ENCODE results near the gene ETV4.

Gene ETV4

DNA sequence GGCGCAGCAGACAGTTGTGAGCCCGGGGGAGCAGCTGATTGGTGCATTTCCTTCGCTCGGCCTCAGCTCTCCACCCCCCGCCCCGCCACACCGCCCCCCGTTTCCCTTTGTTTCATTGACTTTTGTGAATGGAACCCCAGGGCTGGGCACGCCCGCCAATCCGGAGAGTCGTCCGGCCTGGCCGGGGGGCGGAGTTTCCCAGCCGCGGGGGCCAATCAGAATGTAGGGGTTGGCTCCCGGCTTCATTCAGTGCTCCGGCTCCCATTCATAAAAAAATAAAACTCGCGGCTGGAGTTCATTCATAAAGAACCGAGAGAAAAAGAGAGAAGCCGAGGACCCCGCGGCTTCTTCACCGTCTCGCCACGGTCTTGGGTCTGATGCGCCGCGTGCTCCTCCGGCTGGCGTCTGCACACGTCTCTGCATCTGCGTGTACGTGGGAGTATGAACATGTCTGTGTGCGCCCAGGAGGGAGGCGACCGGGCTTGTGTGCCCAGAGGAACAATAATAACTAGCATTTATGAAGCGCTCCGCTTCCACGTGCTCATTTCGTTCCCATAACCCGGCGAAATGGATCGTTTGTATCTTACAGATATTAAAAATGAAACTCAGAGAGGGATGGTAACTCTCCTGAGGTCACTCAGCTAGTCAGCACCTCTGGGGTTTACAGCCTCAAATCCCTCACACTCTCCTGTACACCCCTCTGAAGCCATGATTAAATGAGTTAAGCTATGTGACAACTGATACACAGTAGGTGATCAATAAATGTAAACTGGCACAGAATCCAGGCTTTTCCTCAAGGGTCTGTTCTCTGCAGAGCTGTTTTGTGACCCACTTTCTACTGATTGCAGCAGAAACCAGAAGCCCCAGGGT lies at the start of gene ETV4:
ETV4 (minus strand) TSS at position 22 of the 870 bp plus-strand sequence. CDS start 723 bp downstream, outside the sequence.
- H3K4me1 ChIP-seq (ENCODE audit: control insufficient read depth, insufficient read depth, low read length) = peaks cover 24% of the 10 kb centered on the region
- H3K9me3 ChIP-seq (ENCODE audit: control insufficient read depth, insufficient read depth, low read length) = no peaks in the 10 kb centered on the region
- H3K27ac ChIP-seq (ENCODE audit: low read length) = no peak within 1 kb of the TSS
- H3K36me3 ChIP-seq (ENCODE audit: control insufficient read depth, insufficient read depth, low read length) = no peaks in the 10 kb centered on the region
- no CpG with 5 or more reads among the region's 46 CpGs for WGBS (ENCODE audit: insufficient coverage, insufficient read length)
- H3K27me3 ChIP-seq (ENCODE audit: control insufficient read depth, insufficient read depth, low read length) = peaks cover 6% of the 10 kb centered on the region; the same call in 1 of the 2 replicates
- DNase-seq (ENCODE audit: low read depth, low spot score) = peak; percentile 77
- H3K4me3 ChIP-seq (ENCODE audit: low read length) = peak within 1 kb of the TSS; percentile 69

- no peak overlapping the region for H3K4me3 ChIP-seq (ENCODE audit: low read length)
- DNase-seq (ENCODE audit: low read depth, low spot score) = no peak
Observed at GRCh38 chr17:43595466-43595865, 49.3 kb upstream of the ETV4 start.

DNA sequence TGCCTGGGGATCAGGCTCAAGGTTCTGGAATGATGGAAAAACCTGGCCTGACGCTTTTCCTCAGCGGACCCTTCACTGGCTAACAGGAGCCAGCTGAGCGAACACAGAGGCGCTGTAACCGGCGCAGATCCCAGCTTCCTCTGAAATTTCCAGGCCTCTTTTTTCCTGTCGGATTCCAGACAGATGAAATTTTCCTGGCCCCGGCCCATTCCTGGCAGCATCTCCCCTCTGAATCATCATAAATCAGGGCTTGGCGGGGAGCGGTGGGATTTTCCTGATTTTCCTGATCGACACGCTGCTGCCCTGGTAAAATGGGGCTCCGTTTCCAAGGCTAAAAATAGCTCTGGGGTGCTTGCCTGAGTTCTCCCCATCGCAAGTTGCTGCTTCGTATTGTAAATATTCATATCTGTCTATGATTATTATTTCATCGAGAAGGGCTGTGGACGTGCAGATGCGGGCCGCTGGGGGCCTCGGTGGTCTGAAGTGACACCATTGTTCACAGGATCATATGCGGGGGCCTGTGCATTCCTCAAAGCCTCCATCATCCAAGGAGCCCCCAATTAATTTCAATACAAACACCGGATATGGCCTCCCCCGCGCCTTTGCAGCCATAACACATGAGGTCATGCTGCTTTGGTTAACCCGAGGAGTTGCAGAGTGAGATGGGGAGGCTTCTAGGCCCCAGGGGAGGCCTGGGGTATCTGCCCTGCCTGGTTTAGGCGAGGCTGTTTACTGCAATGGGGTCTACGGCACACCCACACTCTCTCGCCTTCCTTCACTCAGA lies 45.8 kb upstream of the ETV4 start:
- Histone ChIP-seq H3K36me3 (ENCODE audit: control insufficient read depth, insufficient read depth, low read length) (no peaks in the 10 kb centered on the region), H3K4me1 (ENCODE audit: control insufficient read depth, insufficient read depth, low read length) (no peaks in the 10 kb centered on the region; the same call in 1 of the 2 replicates), H3K27me3 (ENCODE audit: control insufficient read depth, insufficient read depth, low read length) (no peaks in the 10 kb centered on the region), H3K27ac (ENCODE audit: low read length) (no peak overlapping the region), H3K9me3 (ENCODE audit: control insufficient read depth, insufficient read depth, low read length) (no peaks in the 10 kb centered on the region), H3K4me3 (ENCODE audit: low read length) (no peak overlapping the region)
- WGBS (ENCODE audit: insufficient coverage, insufficient read length) = no CpG with 5 or more reads among the region's 28 CpGs
- DNase-seq (ENCODE audit: low read depth, low spot score) = no peak

More at GRCh38 chr17:43595466-43595865, 49.3 kb upstream of the ETV4 start:
- no CpG with 5 or more reads among the region's 4 CpGs for WGBS (ENCODE audit: insufficient coverage, insufficient read length)
- H3K27ac ChIP-seq (ENCODE audit: low read length) = no peak overlapping the region
- H3K36me3 ChIP-seq (ENCODE audit: control insufficient read depth, insufficient read depth, low read length) = no peaks in the 10 kb centered on the region
- H3K4me1 ChIP-seq (ENCODE audit: control insufficient read depth, insufficient read depth, low read length) = peaks cover 1% of the 10 kb centered on the region; the same call in 1 of the 2 replicates
- no peaks in the 10 kb centered on the region for H3K9me3 ChIP-seq (ENCODE audit: control insufficient read depth, insufficient read depth, low read length)
- no peaks in the 10 kb centered on the region for H3K27me3 ChIP-seq (ENCODE audit: control insufficient read depth, insufficient read depth, low read length)

DNA sequence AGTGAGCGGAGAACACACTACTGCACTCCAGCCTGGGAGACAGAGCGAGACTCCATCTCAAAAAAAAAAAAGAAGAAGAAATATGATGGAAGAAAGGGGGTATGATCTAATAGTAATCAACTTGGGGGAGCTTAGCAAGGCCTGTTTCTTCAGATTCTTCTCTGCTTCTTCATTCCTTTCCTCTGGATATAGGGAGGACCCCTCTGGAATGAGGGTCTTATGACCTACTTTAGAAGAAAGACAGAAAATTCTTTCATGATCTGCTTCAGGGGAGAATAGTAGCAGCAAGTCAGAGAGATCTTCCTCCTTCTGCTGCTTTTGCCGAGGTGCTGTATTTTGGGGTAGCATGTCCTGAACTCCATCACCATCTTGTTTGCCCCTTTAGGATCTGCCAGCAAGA lies 44.9 kb upstream of the ETV4 start:
- Histone ChIP-seq H3K27ac (ENCODE audit: low read length) (no peak overlapping the region), H3K4me3 (ENCODE audit: low read length) (no peak overlapping the region), H3K36me3 (ENCODE audit: control insufficient read depth, insufficient read depth, low read length) (no peaks in the 10 kb centered on the region), H3K9me3 (ENCODE audit: control insufficient read depth, insufficient read depth, low read length) (no peaks in the 10 kb centered on the region), H3K4me1 (ENCODE audit: control insufficient read depth, insufficient read depth, low read length) (no peaks in the 10 kb centered on the region; the same call in 1 of the 2 replicates), H3K27me3 (ENCODE audit: control insufficient read depth, insufficient read depth, low read length) (no peaks in the 10 kb centered on the region)
- WGBS (ENCODE audit: insufficient coverage, insufficient read length) = no CpG with 5 or more reads among the region's 3 CpGs
- no peak for DNase-seq (ENCODE audit: low read depth, low spot score)

DNA sequence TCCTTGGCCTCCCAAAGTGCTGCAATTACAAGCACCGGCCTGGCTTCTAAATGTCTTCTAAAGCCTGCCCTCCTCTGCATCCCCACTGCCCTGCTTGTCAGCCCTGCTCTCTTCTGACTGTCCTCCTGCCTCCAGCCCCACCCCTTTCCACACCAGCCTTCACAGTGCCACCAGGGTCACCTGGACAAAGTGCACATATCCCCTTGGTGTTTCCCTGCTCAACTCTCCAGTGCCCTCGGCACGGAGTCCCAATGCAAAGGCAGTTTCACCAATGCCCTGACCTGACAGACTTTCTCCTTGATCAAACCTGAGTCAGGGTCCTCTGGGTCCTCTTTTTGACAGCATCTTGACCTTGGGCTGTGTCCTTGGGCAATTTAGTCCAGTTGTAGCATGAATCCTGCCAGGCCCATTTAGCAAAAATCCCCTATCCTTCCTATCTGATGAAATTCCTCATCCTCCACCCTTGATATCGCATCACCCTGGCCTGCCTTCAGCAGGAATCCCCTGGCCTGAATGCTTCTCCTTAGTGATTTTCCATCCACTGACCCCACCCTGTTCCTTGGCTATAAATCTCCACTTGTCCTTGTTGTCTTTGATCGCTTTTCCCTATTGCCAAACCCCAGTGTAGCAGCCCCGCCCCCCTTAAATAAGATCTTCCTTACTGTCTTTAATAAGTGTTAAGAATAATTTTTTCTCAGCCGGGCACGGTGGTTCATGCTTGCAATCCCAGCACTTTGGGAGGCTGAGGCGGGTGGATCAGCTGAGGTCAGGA lies 42.7 kb upstream of the ETV4 start:
- Histone ChIP-seq H3K27me3 (ENCODE audit: control insufficient read depth, insufficient read depth, low read length) (no peaks in the 10 kb centered on the region), H3K9me3 (ENCODE audit: control insufficient read depth, insufficient read depth, low read length) (no peaks in the 10 kb centered on the region), H3K27ac (ENCODE audit: low read length) (no peak overlapping the region), H3K4me3 (ENCODE audit: low read length) (no peak overlapping the region), H3K36me3 (ENCODE audit: control insufficient read depth, insufficient read depth, low read length) (no peaks in the 10 kb centered on the region), H3K4me1 (ENCODE audit: control insufficient read depth, insufficient read depth, low read length) (no peaks in the 10 kb centered on the region; the same call in 1 of the 2 replicates)
- no CpG with 5 or more reads among the region's 9 CpGs for WGBS (ENCODE audit: insufficient coverage, insufficient read length)
- DNase-seq (ENCODE audit: low read depth, low spot score) = no peak

DNA sequence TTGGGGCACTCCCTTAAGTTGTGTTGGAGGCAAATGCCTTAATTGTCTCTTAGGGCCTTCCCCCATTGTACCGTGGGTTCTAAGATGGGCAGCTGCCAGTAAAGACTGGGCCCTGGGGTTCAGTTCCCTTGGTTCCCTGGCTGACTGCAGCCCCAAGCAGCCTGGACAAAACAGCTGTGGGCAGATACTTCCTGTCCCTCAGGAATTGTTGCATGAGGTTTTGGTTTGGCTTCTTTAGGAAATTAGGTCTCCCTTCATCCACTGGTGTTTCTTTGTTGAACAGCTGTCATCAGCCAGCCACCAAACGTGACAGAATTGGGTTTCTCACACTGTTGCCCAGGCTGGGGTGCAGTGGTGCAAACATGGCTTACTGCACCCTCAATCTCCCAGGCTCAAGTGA lies 42.0 kb upstream of the ETV4 start:
- no peaks in the 10 kb centered on the region for H3K27me3 ChIP-seq (ENCODE audit: control insufficient read depth, insufficient read depth, low read length)
- WGBS (ENCODE audit: insufficient coverage, insufficient read length) = no CpG with 5 or more reads among the region's 2 CpGs
- no peaks in the 10 kb centered on the region for H3K36me3 ChIP-seq (ENCODE audit: control insufficient read depth, insufficient read depth, low read length)
- no peaks in the 10 kb centered on the region; the same call in 1 of the 2 replicates for H3K4me1 ChIP-seq (ENCODE audit: control insufficient read depth, insufficient read depth, low read length)
- no peaks in the 10 kb centered on the region for H3K9me3 ChIP-seq (ENCODE audit: control insufficient read depth, insufficient read depth, low read length)
- no peak overlapping the region for H3K4me3 ChIP-seq (ENCODE audit: low read length)
- H3K27ac ChIP-seq (ENCODE audit: low read length) = no peak overlapping the region
- DNase-seq (ENCODE audit: low read depth, low spot score) = no peak

DNA sequence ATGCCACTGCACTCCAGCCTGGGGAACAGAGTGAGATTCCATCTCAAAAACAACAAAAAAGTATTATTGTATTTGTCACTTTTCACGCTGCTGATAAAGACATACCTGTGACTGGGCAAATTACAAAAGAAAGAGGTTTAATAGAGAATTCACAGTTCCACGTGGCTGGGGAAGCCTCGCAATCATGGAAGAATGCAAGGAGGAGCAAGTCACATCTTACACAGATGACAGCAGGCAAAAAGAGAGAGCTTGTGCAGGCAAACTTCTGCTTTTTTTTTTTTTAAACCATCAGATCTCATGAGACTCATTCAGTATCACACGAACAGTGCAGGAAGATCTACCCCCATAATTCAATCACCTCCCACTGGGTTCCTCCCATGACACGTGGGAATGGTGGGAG lies 41.5 kb upstream of the ETV4 start:
- no CpG with 5 or more reads among the region's 5 CpGs for WGBS (ENCODE audit: insufficient coverage, insufficient read length)
- H3K4me1 ChIP-seq (ENCODE audit: control insufficient read depth, insufficient read depth, low read length) = no peaks in the 10 kb centered on the region; the same call in 1 of the 2 replicates
- no peak for DNase-seq (ENCODE audit: low read depth, low spot score)

GRCh38 chr17:43584666-43585102 lies 38.5 kb upstream of the ETV4 start:
- no CpG with 5 or more reads among the region's 6 CpGs for WGBS (ENCODE audit: insufficient coverage, insufficient read length)
- no peak for DNase-seq (ENCODE audit: low read depth, low spot score)
- H3K27ac ChIP-seq (ENCODE audit: low read length) = no peak overlapping the region
- no peaks in the 10 kb centered on the region for H3K36me3 ChIP-seq (ENCODE audit: control insufficient read depth, insufficient read depth, low read length)
- H3K4me3 ChIP-seq (ENCODE audit: low read length) = no peak overlapping the region
- H3K9me3 ChIP-seq (ENCODE audit: control insufficient read depth, insufficient read depth, low read length) = no peaks in the 10 kb centered on the region
- H3K27me3 ChIP-seq (ENCODE audit: control insufficient read depth, insufficient read depth, low read length) = no peaks in the 10 kb centered on the region
- no peaks in the 10 kb centered on the region for H3K4me1 ChIP-seq (ENCODE audit: control insufficient read depth, insufficient read depth, low read length)

More for the DNA sequence above, 41.5 kb upstream of the ETV4 start:
- Histone ChIP-seq H3K27me3 (ENCODE audit: control insufficient read depth, insufficient read depth, low read length) (no peaks in the 10 kb centered on the region), H3K4me3 (ENCODE audit: low read length) (no peak overlapping the region), H3K36me3 (ENCODE audit: control insufficient read depth, insufficient read depth, low read length) (no peaks in the 10 kb centered on the region), H3K27ac (ENCODE audit: low read length) (no peak overlapping the region), H3K9me3 (ENCODE audit: control insufficient read depth, insufficient read depth, low read length) (no peaks in the 10 kb centered on the region)

DNA sequence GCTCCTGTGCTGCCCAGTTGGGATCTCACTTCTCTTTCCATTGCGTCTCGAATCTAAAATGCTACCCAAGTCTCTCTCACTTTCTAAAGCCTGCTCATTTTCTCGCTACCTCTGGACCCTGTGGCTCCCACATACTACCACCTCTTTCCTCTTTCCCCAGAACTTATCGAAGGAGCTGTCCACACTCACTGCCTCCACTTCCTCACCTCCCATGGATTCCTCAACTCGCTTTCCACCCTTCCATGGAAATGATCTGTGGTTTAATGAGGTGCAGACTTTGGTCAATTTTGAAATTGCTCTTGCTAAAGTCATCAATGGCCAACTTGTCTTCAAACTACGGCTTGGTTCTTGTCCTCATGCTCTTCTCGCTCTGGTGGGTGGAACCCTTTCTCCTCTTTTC lies 37.2 kb upstream of the ETV4 start:
- no CpG with 5 or more reads among the region's 7 CpGs for WGBS (ENCODE audit: insufficient coverage, insufficient read length)
- no peak for DNase-seq (ENCODE audit: low read depth, low spot score)
- Histone ChIP-seq H3K4me1 (ENCODE audit: control insufficient read depth, insufficient read depth, low read length) (peaks cover 2% of the 10 kb centered on the region), H3K27ac (ENCODE audit: low read length) (no peak overlapping the region), H3K4me3 (ENCODE audit: low read length) (no peak overlapping the region), H3K27me3 (ENCODE audit: control insufficient read depth, insufficient read depth, low read length) (no peaks in the 10 kb centered on the region), H3K36me3 (ENCODE audit: control insufficient read depth, insufficient read depth, low read length) (no peaks in the 10 kb centered on the region), H3K9me3 (ENCODE audit: control insufficient read depth, insufficient read depth, low read length) (no peaks in the 10 kb centered on the region)

GRCh38 chr17:43581613-43582012 lies 35.5 kb upstream of the ETV4 start:
- DNase-seq (ENCODE audit: low read depth, low spot score) = no peak
- Histone ChIP-seq H3K4me3 (ENCODE audit: low read length) (no peak overlapping the region), H3K27me3 (ENCODE audit: control insufficient read depth, insufficient read depth, low read length) (no peaks in the 10 kb centered on the region), H3K27ac (ENCODE audit: low read length) (no peak overlapping the region), H3K36me3 (ENCODE audit: control insufficient read depth, insufficient read depth, low read length) (no peaks in the 10 kb centered on the region), H3K4me1 (ENCODE audit: control insufficient read depth, insufficient read depth, low read length) (peaks cover 2% of the 10 kb centered on the region), H3K9me3 (ENCODE audit: control insufficient read depth, insufficient read depth, low read length) (no peaks in the 10 kb centered on the region)
- no CpG with 5 or more reads among the region's 4 CpGs for WGBS (ENCODE audit: insufficient coverage, insufficient read length)
